Stimulated activated naive CD8-positive, alpha-beta T cell treated with anti-CD3 and anti-CD28 coated beads, Interleukin-15, amount 100 ng/mL, for 72 hours (primary cell): Measurements from ENCODE around the gene FAM240A.
A peak's percentile ranks its signal among the peaks of the same experiment; 100 is the strongest.

Experiments used
- ATAC-seq: fragments of 150-1000 bp; cut with Tn5 transposase; 2 replicates; pipeline ENCODE4 v1.10.0; 2021; ENCODE audit warnings: mild to moderate bottlenecking, moderate library complexity
- DNase-seq, 2 donors: peaks; one replicate each; pipeline ENCODE4 v3.0.0; 2021 to 2022
- H3K27ac Mint-ChIP-seq, 2 donors: one replicate each; pipeline ENCODE4 v1.8.0; 2022; ENCODE audit warnings: mild to moderate bottlenecking in 2 of 2, mixed read lengths in 2 of 2, moderate library complexity in 2 of 2
- H3K27me3 Mint-ChIP-seq: one replicate; pipeline ENCODE4 v1.8.0; 2022; ENCODE audit warnings: mixed read lengths
- H3K4me1 Mint-ChIP-seq: one replicate; pipeline ENCODE4 v1.8.0; 2022; ENCODE audit warnings: mild to moderate bottlenecking, mixed read lengths
- H3K4me3 Mint-ChIP-seq, 2 donors: one replicate each; pipeline ENCODE4 v1.8.0; 2022; ENCODE audit warnings: mild to moderate bottlenecking in 2 of 2, mixed read lengths in 2 of 2, moderate library complexity in 1 of 2
- H3K9me3 Mint-ChIP-seq, 2 donors: one replicate each; pipeline ENCODE4 v1.8.0; 2022; ENCODE audit warnings: mixed read lengths in 2 of 2

Gene FAM240A

DNA sequence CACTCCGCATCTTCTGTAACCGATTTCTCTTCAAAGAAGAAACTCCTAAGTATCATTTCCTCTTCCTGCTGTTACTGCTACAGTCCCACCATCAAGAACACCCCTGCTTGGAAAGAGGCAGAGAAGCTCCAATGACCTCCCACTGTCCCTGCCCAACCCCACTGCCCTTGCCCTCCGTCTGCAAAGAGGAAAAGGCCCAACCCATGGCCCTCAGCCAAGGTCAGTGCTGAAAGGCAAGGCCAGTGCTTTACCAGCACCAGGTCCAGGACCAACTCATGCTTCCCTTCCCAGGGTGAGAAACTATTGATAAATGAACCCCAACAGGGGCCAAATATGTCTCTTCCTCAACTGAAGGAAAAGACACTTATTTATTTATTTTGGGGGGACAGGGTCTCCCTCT, 22.5 kb downstream of the FAM240A start:
- Mint-ChIP-seq H3K9me3 (peaks cover 0 to 8% of the 10 kb centered on the region in 2 donors), H3K4me3 (no peak overlapping the region), H3K27me3 (no peaks in the 10 kb centered on the region), H3K4me1 (peaks cover 6% of the 10 kb centered on the region), H3K27ac (no peak overlapping the region)
- no peak for DNase-seq
- ATAC-seq = no peak

DNA sequence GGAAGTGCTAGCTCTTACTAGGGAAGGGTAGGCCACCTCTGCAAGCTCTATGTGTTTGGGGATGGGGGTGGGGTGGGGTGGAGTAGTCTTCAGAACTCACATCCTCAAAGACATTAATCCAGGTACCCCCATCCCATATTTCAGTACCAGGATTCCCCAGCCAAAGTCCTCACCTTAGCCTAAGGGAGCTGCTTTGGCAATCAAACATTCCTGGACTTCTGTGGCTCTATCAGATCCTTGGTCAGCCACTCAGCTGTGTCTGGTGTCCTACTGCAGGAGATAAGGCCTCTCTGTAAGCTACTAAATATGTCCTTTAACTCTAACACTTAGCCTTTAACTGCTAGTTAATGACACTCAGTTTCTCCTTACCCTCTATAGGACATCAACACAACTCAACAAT, 26.9 kb downstream of the FAM240A start:
- Mint-ChIP-seq H3K27ac (no peak overlapping the region), H3K27me3 (peaks cover 32% of the 10 kb centered on the region), H3K4me1 (no peaks in the 10 kb centered on the region), H3K9me3 (peaks cover 12 to 25% of the 10 kb centered on the region in 2 donors), H3K4me3 (no peak overlapping the region)
- DNase-seq (no peak), ATAC-seq (no peak)

- H3K9me3 Mint-ChIP-seq = peaks cover 12 to 25% of the 10 kb centered on the region in 2 donors
- peaks cover 35% of the 10 kb centered on the region for H3K27me3 Mint-ChIP-seq
- no peak for ATAC-seq
- H3K4me3 Mint-ChIP-seq = no peak overlapping the region
- DNase-seq = no peak
- no peaks in the 10 kb centered on the region for H3K4me1 Mint-ChIP-seq
- no peak overlapping the region for H3K27ac Mint-ChIP-seq
Observed at GRCh38 chr3:46640927-46641326, 28.6 kb downstream of the FAM240A start.

GRCh38 chr3:46642971-46643370, 30.6 kb downstream of the FAM240A start:
- H3K9me3 Mint-ChIP-seq = peaks cover 12 to 25% of the 10 kb centered on the region in 2 donors
- no peaks in the 10 kb centered on the region for H3K4me1 Mint-ChIP-seq
- H3K4me3 Mint-ChIP-seq = no peak overlapping the region
- ATAC-seq (no peak), DNase-seq (no peak)
- peaks cover 42% of the 10 kb centered on the region for H3K27me3 Mint-ChIP-seq
- H3K27ac Mint-ChIP-seq = no peak overlapping the region

DNA sequence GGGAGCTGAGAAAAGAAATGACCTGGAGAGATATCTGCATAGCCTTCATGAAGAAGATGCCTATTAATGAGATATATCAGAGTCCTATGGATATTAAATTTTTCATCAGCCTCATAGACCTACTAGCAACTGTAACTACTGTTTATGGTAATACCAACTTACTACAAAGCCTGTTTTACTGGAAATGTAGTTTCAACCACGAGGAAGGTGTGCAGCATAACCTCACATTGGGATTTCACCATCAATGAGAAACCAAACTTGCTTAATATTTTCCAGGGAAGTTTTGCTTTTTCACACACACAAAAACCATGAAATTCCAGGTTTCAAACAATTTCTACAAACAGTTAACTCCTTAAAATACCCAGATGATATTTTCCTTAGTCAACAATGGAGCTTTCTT, 31.4 kb downstream of the FAM240A start:
- H3K27ac Mint-ChIP-seq = no peak overlapping the region
- no peak overlapping the region for H3K4me3 Mint-ChIP-seq
- peaks cover 42% of the 10 kb centered on the region for H3K27me3 Mint-ChIP-seq
- no peak for DNase-seq
- ATAC-seq = no peak
- peaks cover 12 to 25% of the 10 kb centered on the region in 2 donors for H3K9me3 Mint-ChIP-seq
- no peaks in the 10 kb centered on the region for H3K4me1 Mint-ChIP-seq

DNA sequence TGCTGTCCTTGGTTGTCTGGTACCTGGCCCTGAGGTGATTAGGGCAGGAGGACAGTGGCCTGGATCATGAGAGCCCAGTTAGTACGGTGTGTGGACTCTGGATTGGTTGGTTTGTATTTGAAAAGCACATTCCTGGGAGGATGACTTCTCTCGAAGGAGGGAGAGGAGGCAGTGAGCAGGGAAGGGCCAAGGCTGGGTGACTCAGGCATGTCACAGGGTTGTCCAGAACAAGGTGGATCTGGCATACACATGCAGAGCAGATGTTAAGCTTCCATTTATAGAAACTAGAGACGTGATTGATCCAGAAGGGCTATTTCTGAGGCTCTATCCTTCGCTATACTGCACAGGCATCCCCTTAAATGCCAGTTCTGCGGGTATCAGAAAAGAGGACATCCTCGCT, 34.4 kb downstream of the FAM240A start:
- Mint-ChIP-seq H3K27me3 (peaks cover 35% of the 10 kb centered on the region), H3K4me3 (no peak overlapping the region), H3K27ac (no peak overlapping the region), H3K4me1 (no peaks in the 10 kb centered on the region), H3K9me3 (peaks cover 3 to 6% of the 10 kb centered on the region in 2 donors)
- ATAC-seq (no peak), DNase-seq (no peak)

- Mint-ChIP-seq H3K27me3 (peaks cover 29% of the 10 kb centered on the region), H3K27ac (no peak overlapping the region), H3K4me3 (no peak overlapping the region), H3K4me1 (no peaks in the 10 kb centered on the region), H3K9me3 (peaks cover 12 to 15% of the 10 kb centered on the region in 2 donors)
- ATAC-seq (no peak), DNase-seq (no peak)
Observed at GRCh38 chr3:46648096-46648495, 35.8 kb downstream of the FAM240A start.

- no peak overlapping the region for H3K27ac Mint-ChIP-seq
- peaks cover 12 to 15% of the 10 kb centered on the region in 2 donors for H3K9me3 Mint-ChIP-seq
- no peaks in the 10 kb centered on the region for H3K4me1 Mint-ChIP-seq
- peaks cover 16% of the 10 kb centered on the region for H3K27me3 Mint-ChIP-seq
- DNase-seq = no peak
- ATAC-seq = no peak
- no peak overlapping the region for H3K4me3 Mint-ChIP-seq
Observed at GRCh38 chr3:46649436-46649835, 37.1 kb downstream of the FAM240A start.

GRCh38 chr3:46651084-46651483, 38.8 kb downstream of the FAM240A start:
- Mint-ChIP-seq H3K27ac (no peak overlapping the region), H3K27me3 (peaks cover 26% of the 10 kb centered on the region), H3K9me3 (peaks cover 12 to 15% of the 10 kb centered on the region in 2 donors), H3K4me3 (no peak overlapping the region), H3K4me1 (no peaks in the 10 kb centered on the region)
- DNase-seq (no peak), ATAC-seq (no peak)

- Mint-ChIP-seq H3K4me3 (no peak overlapping the region), H3K27me3 (peaks cover 18% of the 10 kb centered on the region), H3K27ac (no peak overlapping the region), H3K4me1 (no peaks in the 10 kb centered on the region), H3K9me3 (peaks cover 12 to 15% of the 10 kb centered on the region in 2 donors)
- DNase-seq (no peak), ATAC-seq (no peak)
Observed at GRCh38 chr3:46655271-46655670, 42.9 kb downstream of the FAM240A start.

- H3K4me1 Mint-ChIP-seq = no peaks in the 10 kb centered on the region
- peaks cover 22% of the 10 kb centered on the region for H3K27me3 Mint-ChIP-seq
- no peak overlapping the region for H3K4me3 Mint-ChIP-seq
Observed at GRCh38 chr3:46656778-46657556, 44.6 kb downstream of the FAM240A start.

GRCh38 chr3:46659285-46659684, 47.0 kb downstream of the FAM240A start:
- Mint-ChIP-seq H3K9me3 (no peaks in the 10 kb centered on the region), H3K27ac (no peak overlapping the region), H3K4me1 (no peaks in the 10 kb centered on the region), H3K4me3 (no peak overlapping the region), H3K27me3 (peaks cover 17% of the 10 kb centered on the region)
- no peak for ATAC-seq
- no peak for DNase-seq

More at GRCh38 chr3:46656778-46657556, 44.6 kb downstream of the FAM240A start:
- no peak overlapping the region for H3K27ac Mint-ChIP-seq
- H3K9me3 Mint-ChIP-seq = peaks cover 6% of the 10 kb centered on the region in 2 donors
- ATAC-seq (no peak), DNase-seq (no peak)

- Mint-ChIP-seq H3K27ac (peak overlapping the region in 1 of 2 donors; percentile 85), H3K9me3 (no peaks in the 10 kb centered on the region), H3K27me3 (peaks cover 14% of the 10 kb centered on the region), H3K4me1 (no peaks in the 10 kb centered on the region), H3K4me3 (no peak overlapping the region)
- ATAC-seq = no peak
- no peak for DNase-seq
Observed at GRCh38 chr3:46660003-46660402, 47.7 kb downstream of the FAM240A start.

DNA sequence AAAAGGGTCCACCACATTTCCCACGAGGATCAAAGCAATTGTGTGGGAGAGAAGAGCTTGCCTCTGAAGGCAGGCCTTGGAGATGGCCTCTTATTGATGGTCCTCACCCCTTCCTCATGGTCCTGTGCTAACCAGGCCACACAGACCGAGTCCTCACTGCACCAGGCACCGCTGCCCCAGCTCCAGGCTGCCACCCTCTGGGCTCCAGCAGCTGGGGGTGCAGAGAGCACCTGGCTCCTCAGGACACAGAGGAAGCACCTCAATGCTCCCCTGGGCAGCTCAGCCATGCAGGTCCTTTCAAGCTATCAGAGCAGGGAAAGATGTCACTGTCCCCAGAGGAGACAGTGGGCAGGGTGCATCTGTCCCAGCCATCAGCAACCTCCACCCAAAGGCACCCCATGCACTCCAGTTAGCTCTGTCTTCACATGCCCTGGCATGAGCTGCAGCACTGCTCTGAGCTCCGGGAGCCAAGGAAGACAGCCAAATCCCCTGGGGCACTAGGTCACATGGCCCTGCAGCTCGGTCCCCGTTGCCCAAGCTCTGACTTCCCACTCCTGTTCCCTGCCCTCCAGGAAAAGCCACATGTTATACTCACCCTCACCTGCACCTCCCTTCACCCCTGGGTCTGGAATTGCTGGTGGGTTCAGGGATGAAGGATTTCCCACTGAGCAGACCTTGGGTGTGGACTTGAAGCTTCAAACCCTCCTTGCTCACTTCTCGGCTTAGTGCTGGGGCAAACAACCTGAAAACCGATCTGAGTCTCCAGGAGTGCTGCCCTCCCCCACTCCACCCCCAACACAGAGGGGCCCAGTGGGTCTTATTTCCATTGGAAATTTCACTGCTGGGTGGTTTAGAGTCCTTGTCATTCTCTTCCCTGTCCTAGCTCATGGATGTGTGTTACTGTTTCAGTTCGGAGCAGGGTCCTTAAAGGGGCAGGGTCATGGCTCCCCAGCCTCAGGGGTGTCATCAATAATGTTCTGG, 48.5 kb downstream of the FAM240A start:
- H3K4me3 Mint-ChIP-seq = no peak overlapping the region
- no peaks in the 10 kb centered on the region for H3K4me1 Mint-ChIP-seq
- H3K27ac Mint-ChIP-seq = no peak overlapping the region
- ATAC-seq (no peak), DNase-seq (no peak)
- no peaks in the 10 kb centered on the region for H3K9me3 Mint-ChIP-seq
- peaks cover 6% of the 10 kb centered on the region for H3K27me3 Mint-ChIP-seq

- DNase-seq = no peak
- ATAC-seq = no peak
- Mint-ChIP-seq H3K4me3 (no peak overlapping the region), H3K4me1 (no peaks in the 10 kb centered on the region), H3K27me3 (peaks cover 6% of the 10 kb centered on the region), H3K27ac (peak overlapping the region in 1 of 2 donors; percentile 39), H3K9me3 (no peaks in the 10 kb centered on the region)
Observed at GRCh38 chr3:46661776-46662766, 49.7 kb downstream of the FAM240A start.
